GM13976 (cell line): ENCODE results near the gene MISP.

ENCODE experiments used
- DNase-seq: peaks from one replicate; pipeline ENCODE4 v3.0.0; 2012; ENCODE audit warnings: low spot score
- CTCF ChIP-seq: IDR thresholded peaks from 2 replicates; pipeline ENCODE4 v1.5.1; 2012; ENCODE audit warnings: borderline replicate concordance, mild to moderate bottlenecking; ENCODE audit not compliant: insufficient read depth; ENCODE audit errors: extremely low read depth, missing control alignments, control extremely low read depth
- in situ Hi-C: fragments of 300-500 bp; cut with MboI; formaldehyde crosslinking; loops from one replicate; pipeline ENCODE4 v1.12.0; 2022; ENCODE audit warnings: low sequenced_read_pairs, mixed read lengths, inconsistent platforms; ENCODE audit not compliant: unreplicated experiment

MISP gene

GRCh38 chr19:755063-755462 lies 4.2 kb downstream of the MISP start:
- no peak for DNase-seq
- TF ChIP-seq CTCF: no peak
- in situ Hi-C loops: no loop called here

GRCh38 chr19:756236-756635 lies 5.3 kb downstream of the MISP start:
- no peak for TF ChIP-seq CTCF
- in situ Hi-C loops: no loop called here
- no peak for DNase-seq

GRCh38 chr19:756821-757688 lies 6.1 kb downstream of the MISP start:
- no peak for DNase-seq
- no peak for TF ChIP-seq CTCF
- in situ Hi-C loops: no loop called here

GRCh38 chr19:757811-758668 lies 7.1 kb downstream of the MISP start:
- DNase-seq: no peak
- in situ Hi-C loops: no loop called here
- TF ChIP-seq CTCF: no peak

- no peak for TF ChIP-seq CTCF
- in situ Hi-C loops: loop anchor here (10.0 kb wide), 1 partner anchor 222 kb away; the partner anchor contains the start of gene WDR18
- no peak for DNase-seq
These were observed 12.3 kb downstream of the MISP start for GRCh38 chr19:763181-763580.

GRCh38 chr19:763869-764268 lies 13.0 kb downstream of the MISP start:
- no peak for TF ChIP-seq CTCF
- no peak for DNase-seq
- in situ Hi-C loops: loop anchor here (10.0 kb wide), 1 partner anchor 221 kb away; the partner anchor contains the start of gene WDR18
